Stimulated activated CD8-positive, alpha-beta memory T cell treated with anti-CD3 and anti-CD28 coated beads, Interleukin-12 subunit alpha, Interleukin-12 subunit beta, amount 100 ng/mL, for 24 hours (primary cell): ENCODE measurements around the gene TPRKB.
A peak's percentile ranks its signal among the peaks of the same experiment; 100 is the strongest.
"Not testable (repeated sequence)": the region's sequence is repeated elsewhere in the genome, so short reads cannot be mapped to it uniquely, and the experiment has no call there.

Source experiments
- DNase-seq: peaks from one replicate; pipeline ENCODE4 v3.0.0-alpha.2; 2020; ENCODE audit errors: extremely low read depth

TPRKB gene

GRCh38 chr2:73736855-73737779 lies at the start of gene TPRKB:
TSS of gene TPRKB (minus strand) at chr2:73737345. CDS start at chr2:73734569, 2,776 bp downstream.
- DNase-seq: peak; percentile 86

GRCh38 chr2:73783883-73784282 lies 46.7 kb upstream of the TPRKB start, which contains the start of gene C2orf78:
TSS of gene C2orf78 (plus strand) at chr2:73784183. CDS start at chr2:73784310, 127 bp downstream.
- DNase-seq: not testable (repeated sequence)

- not testable (repeated sequence) for DNase-seq
Observed at GRCh38 chr2:73783402-73783801, 46.3 kb upstream of the TPRKB start.

- no peak for DNase-seq
Observed at GRCh38 chr2:73780237-73780582, 43.1 kb upstream of the TPRKB start.

- peak; percentile 85 for DNase-seq
Observed at GRCh38 chr2:73779467-73780236, 42.5 kb upstream of the TPRKB start, which contains the start of gene DUSP11. TSS of gene DUSP11 (minus strand) at chr2:73780103. CDS start at chr2:73779974, 129 bp downstream.

- not testable (repeated sequence) for DNase-seq
Observed at GRCh38 chr2:73778867-73779466, 41.8 kb upstream of the TPRKB start.

GRCh38 chr2:73776869-73777519 lies 39.8 kb upstream of the TPRKB start:
- no peak for DNase-seq

- DNase-seq: no peak
Observed at GRCh38 chr2:73776381-73776780, 39.2 kb upstream of the TPRKB start.

- no peak for DNase-seq
Observed at GRCh38 chr2:73772819-73773218, 35.7 kb upstream of the TPRKB start.

- DNase-seq: no peak
Observed at GRCh38 chr2:73770725-73771124, 33.6 kb upstream of the TPRKB start.

GRCh38 chr2:73766994-73767393 lies 29.8 kb upstream of the TPRKB start:
- no peak for DNase-seq

- DNase-seq: no peak
Observed at GRCh38 chr2:73766349-73766748, 29.2 kb upstream of the TPRKB start.

GRCh38 chr2:73764945-73765344 lies 27.8 kb upstream of the TPRKB start:
- DNase-seq: no peak

GRCh38 chr2:73762571-73762970 lies 25.4 kb upstream of the TPRKB start:
- no peak for DNase-seq

GRCh38 chr2:73759904-73760303 lies 22.8 kb upstream of the TPRKB start:
- DNase-seq: no peak

GRCh38 chr2:73759285-73759764 lies 22.2 kb upstream of the TPRKB start:
- no peak for DNase-seq

GRCh38 chr2:73754332-73754731 lies 17.2 kb upstream of the TPRKB start:
- DNase-seq: not testable (repeated sequence)

GRCh38 chr2:73749314-73749713 lies 12.2 kb upstream of the TPRKB start:
- DNase-seq: no peak

GRCh38 chr2:73746877-73747208 lies 9.7 kb upstream of the TPRKB start:
- no peak for DNase-seq

GRCh38 chr2:73746015-73746876 lies 9.1 kb upstream of the TPRKB start:
- DNase-seq: no peak

GRCh38 chr2:73740767-73741166 lies 3.6 kb upstream of the TPRKB start:
- DNase-seq: no peak
